Erythroblast (primary cell): ENCODE results near the gene UQCRC1.

Source experiments
- GATA1 ChIP-seq: IDR thresholded peaks from 2 replicates; pipeline ENCODE4 v1.6.1; 2011; ENCODE audit warnings: low read depth, mild to moderate bottlenecking, control low read depth, low read length, moderate library complexity
- POLR2A ChIP-seq: IDR thresholded peaks from 2 replicates; pipeline ENCODE4 v1.6.1; 2011; ENCODE audit warnings: mild to moderate bottlenecking, low read length

GRCh38 chr3:48562367-48563095 is 46.9 kb downstream of the UQCRC1 start:
- no peak for TF ChIP-seq POLR2A
- no peak for TF ChIP-seq GATA1
